Hepatocyte (in vitro differentiated cells): Measurements from ENCODE around the gene CEP128.

Experiments used
- CTCF ChIP-seq: fragments of 200-600 bp; sonication (generic); IDR thresholded peaks from 2 replicates; pipeline ENCODE4 v1.5.1; 2016; ENCODE audit warnings: antibody characterized with exemption, mild to moderate bottlenecking; ENCODE audit not compliant: poor library complexity
- EZH2 ChIP-seq: fragments of 200-600 bp; sonication (generic); IDR thresholded peaks from 2 replicates; pipeline ENCODE4 v1.6.1; 2016; ENCODE audit warnings: antibody characterized with exemption, mild to moderate bottlenecking, borderline replicate concordance
- EZH2phosphoT487 ChIP-seq: fragments of 200-600 bp; sonication (generic); IDR thresholded peaks from one replicate; pipeline ENCODE4 v1.6.1; 2018; ENCODE audit warnings: antibody characterized with exemption, mild to moderate bottlenecking, low read depth, moderate library complexity; ENCODE audit not compliant: unreplicated experiment, severe bottlenecking

- no peak for TF ChIP-seq CTCF
- no peak for TF ChIP-seq EZH2phosphoT487
- TF ChIP-seq EZH2: no peak
These were observed 395.3 kb downstream of the CEP128 start for GRCh38 chr14:80545935-80546854.
